WI38 (cell line): ENCODE data around the gene FLNA.

Experiments
- H3K4me3 ChIP-seq: 2 replicates; pipeline ENCODE4 v1.5.1; 2011; ENCODE audit warnings: low read depth, mild to moderate bottlenecking, control low read depth, low read length
- CTCF ChIP-seq: IDR thresholded peaks from 2 replicates; pipeline ENCODE4 v1.5.1; 2012; ENCODE audit warnings: low read depth, mild to moderate bottlenecking, control low read depth, low read length

The FLNA gene

DNA sequence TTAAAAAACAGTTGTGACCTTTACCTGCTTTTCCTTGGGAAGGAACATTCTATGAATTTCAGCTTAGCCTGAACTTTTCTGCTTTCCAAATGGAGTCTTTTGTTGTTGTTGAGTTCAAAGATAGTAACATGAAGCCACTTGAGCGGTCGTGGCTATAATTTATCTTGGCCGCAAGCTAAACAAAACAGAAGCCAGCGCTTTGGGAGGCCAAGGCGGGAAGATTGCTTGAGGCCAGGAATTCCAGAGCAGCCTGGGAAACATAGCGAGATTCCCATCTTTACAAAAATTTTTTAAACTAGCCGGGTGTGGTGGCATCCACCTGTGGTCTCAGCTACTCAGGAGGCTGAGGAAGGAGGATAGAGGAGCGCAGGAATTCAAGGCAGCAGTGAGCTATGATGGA lies 48.9 kb downstream of the FLNA start:
- H3K4me3 ChIP-seq = no peak overlapping the region
- no peak for TF ChIP-seq CTCF

GRCh38 chrX:154323537-154323936 lies 50.9 kb downstream of the FLNA start:
- no peak overlapping the region for H3K4me3 ChIP-seq
- no peak for TF ChIP-seq CTCF

DNA sequence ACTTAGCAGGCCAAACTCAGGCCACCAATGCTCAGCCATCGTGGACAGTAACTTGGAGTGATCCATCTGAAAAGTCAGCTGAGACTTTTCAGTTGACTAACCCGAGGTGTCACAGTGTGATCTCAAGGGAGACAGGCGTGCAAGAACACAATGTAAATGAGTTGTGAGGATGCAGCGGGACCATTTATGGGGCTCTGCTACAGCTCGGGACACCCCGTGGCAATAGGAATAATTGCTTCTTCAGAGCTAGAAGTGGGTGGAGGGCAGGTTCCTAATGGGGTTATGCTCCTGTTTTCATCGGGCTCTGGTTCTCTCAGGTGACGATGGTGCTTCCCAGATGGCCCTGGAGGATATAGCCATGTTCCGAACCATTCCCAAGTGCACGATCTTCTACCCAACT lies 51.5 kb downstream of the FLNA start:
- H3K4me3 ChIP-seq = no peak overlapping the region
- no peak for TF ChIP-seq CTCF

DNA sequence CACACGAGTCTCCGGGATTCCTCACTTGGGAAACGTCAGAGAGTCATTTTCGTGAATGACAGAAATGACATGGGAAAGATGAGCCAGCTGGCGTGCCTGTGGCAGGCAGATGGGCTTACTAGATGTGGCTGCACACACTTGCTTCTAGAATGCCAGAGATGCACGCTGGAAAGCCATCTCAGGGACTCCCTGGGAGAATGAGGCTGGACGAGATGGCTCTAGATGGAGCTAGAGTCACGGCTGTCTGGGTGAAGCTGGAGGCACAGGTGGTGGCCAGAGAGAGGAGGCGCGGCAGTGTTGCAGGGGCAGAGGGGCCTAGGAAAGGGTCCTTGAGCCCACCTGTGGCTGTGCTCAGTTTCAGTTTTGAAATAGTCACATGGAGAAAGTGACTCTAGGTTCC lies 52.8 kb downstream of the FLNA start:
- H3K4me3 ChIP-seq = no peak overlapping the region
- no peak for TF ChIP-seq CTCF

GRCh38 chrX:154321152-154321551 lies 53.3 kb downstream of the FLNA start:
- no peak for TF ChIP-seq CTCF
- no peak overlapping the region for H3K4me3 ChIP-seq

- TF ChIP-seq CTCF = no peak
- H3K4me3 ChIP-seq = no peak overlapping the region
Measured at GRCh38 chrX:154320406-154320805, 54.0 kb downstream of the FLNA start.

DNA sequence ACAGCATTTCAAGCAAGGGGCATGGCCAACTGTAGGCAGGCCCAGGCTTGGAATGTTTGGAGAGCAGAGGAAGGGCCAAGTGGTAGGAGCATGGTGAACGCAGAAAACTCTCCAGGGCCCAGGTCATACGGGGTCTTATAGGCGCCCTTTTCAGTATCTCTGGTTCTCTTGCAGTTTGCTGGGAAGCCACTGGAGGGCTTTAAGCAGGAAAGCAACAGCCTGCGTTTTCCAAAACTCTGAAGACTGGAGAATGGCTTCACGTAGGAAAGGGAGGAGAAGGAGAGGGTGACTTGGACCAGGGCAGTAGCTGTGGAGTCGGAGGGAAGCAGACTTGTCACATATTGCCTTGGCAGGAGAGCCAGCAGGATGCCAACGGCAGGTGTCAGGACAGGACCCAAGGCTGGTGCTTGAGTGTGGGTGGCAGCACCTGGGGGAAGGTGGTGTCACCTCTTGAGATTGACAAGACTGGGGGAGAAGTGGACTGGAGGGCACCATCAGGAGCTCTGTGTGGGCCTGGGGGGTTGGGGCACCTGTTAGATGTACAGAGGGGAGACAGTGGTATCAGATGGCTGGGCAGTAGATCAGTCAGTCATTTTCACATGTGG lies 56.9 kb downstream of the FLNA start:
- H3K4me3 ChIP-seq = no peak overlapping the region
- peak; percentile 63 for TF ChIP-seq CTCF
